Ishikawa (cell line): ENCODE results near the gene TADA3.

Experiments
- CEBPB ChIP-seq: IDR thresholded peaks from 2 replicates; pipeline ENCODE4 v1.6.1; 2012
- CREB1 ChIP-seq: IDR thresholded peaks from 2 replicates; pipeline ENCODE4 v1.6.1; 2012; ENCODE audit warnings: low read depth
- EGR1 ChIP-seq: IDR thresholded peaks from 2 replicates; pipeline ENCODE4 v1.6.1; 2012
- EP300 ChIP-seq: IDR thresholded peaks from 2 replicates; pipeline ENCODE4 v1.6.1; 2012; ENCODE audit warnings: borderline replicate concordance
- FOXM1 ChIP-seq: IDR thresholded peaks from 2 replicates; pipeline ENCODE4 v1.6.1; 2012; ENCODE audit warnings: low read depth, borderline replicate concordance
- MAX ChIP-seq: IDR thresholded peaks from 2 replicates; pipeline ENCODE4 v1.6.1; 2012
- NFIC ChIP-seq: IDR thresholded peaks from 2 replicates; pipeline ENCODE4 v1.6.1; 2012
- RAD21 ChIP-seq: IDR thresholded peaks from 2 replicates; pipeline ENCODE4 v1.6.1; 2012; ENCODE audit warnings: low read depth
- REST ChIP-seq: IDR thresholded peaks from 2 replicates; pipeline ENCODE4 v1.6.1; 2012; ENCODE audit warnings: low read depth, mild to moderate bottlenecking
- TAF1 ChIP-seq: IDR thresholded peaks from 2 replicates; pipeline ENCODE4 v1.6.1; 2012; ENCODE audit warnings: low read depth, mild to moderate bottlenecking
- TCF12 ChIP-seq: IDR thresholded peaks from 2 replicates; pipeline ENCODE4 v1.6.1; 2012; ENCODE audit warnings: low read depth
- TEAD4 ChIP-seq: IDR thresholded peaks from 2 replicates; pipeline ENCODE4 v1.6.1; 2012
- USF1 ChIP-seq: IDR thresholded peaks from 2 replicates; pipeline ENCODE4 v1.6.1; 2012
- YY1 ChIP-seq: IDR thresholded peaks from 2 replicates; pipeline ENCODE4 v1.6.1; 2012; ENCODE audit warnings: low read depth
- ZBTB7A ChIP-seq: IDR thresholded peaks from 2 replicates; pipeline ENCODE4 v1.6.1; 2012; ENCODE audit warnings: low read depth

TADA3 gene

GRCh38 chr3:9749645-9750555 lies 42.4 kb downstream of the TADA3 start, which contains the start of gene OGG1:
OGG1 (plus strand) TSS chr3:9749952; CDS start chr3:9750287, 335 bp downstream.
- TF ChIP-seq EGR1 (peak; percentile 65; the same call in 1 of the 2 replicates), NFIC (peak; percentile 91), YY1 (no peak), USF1 (no peak), ZBTB7A (peak; percentile 72; the same call in 1 of the 2 replicates), FOXM1 (no peak), TEAD4 (no peak), REST (no peak), MAX (peak; percentile 88), RAD21 (no peak; the same call in 1 of the 2 replicates), TAF1 (no peak; the same call in 1 of the 2 replicates), EP300 (no peak), TCF12 (peak; percentile 19; the same call in 1 of the 2 replicates), CEBPB (no peak), CREB1 (no peak)

GRCh38 chr3:9749296-9749644 lies 43.0 kb downstream of the TADA3 start:
- TF ChIP-seq RAD21 (0 out of 2 replicates have a peak, but pooled peaks have one; percentile 13), ZBTB7A (no peak), TAF1 (0 out of 2 replicates have a peak, but pooled peaks have one; percentile 27)

- no peak for TF ChIP-seq RAD21
- no peak for TF ChIP-seq REST
- TF ChIP-seq NFIC = no peak
- TF ChIP-seq FOXM1 = no peak
- TF ChIP-seq CREB1 = no peak
- no peak for TF ChIP-seq TAF1
- no peak for TF ChIP-seq YY1
- TF ChIP-seq TEAD4 = no peak
- no peak for TF ChIP-seq EP300
Observed at GRCh38 chr3:9748031-9748430, 44.2 kb downstream of the TADA3 start.

GRCh38 chr3:9747267-9747666 lies 45.0 kb downstream of the TADA3 start:
- no peak for TF ChIP-seq TAF1
- TF ChIP-seq MAX = no peak
- TF ChIP-seq RAD21 = no peak
- TF ChIP-seq EP300 = no peak
- TF ChIP-seq TCF12 = no peak
- no peak for TF ChIP-seq EGR1
- TF ChIP-seq CREB1 = no peak
- no peak for TF ChIP-seq TEAD4
- TF ChIP-seq YY1 = no peak
- no peak for TF ChIP-seq USF1
- TF ChIP-seq REST = no peak
- TF ChIP-seq CEBPB = no peak
- no peak for TF ChIP-seq FOXM1
- no peak for TF ChIP-seq NFIC
- no peak for TF ChIP-seq ZBTB7A
